Heart left ventricle (tissue), 16 donors: ENCODE results near the gene ZBTB20. TPM values are rescaled to one million over a fixed set of nuclear protein-coding genes. Genes with fewer than 3 reads are reported as not detected.

ENCODE experiments used
- ATAC-seq, 4 donors: fragments of 200-7000 bp; cut with Tn5 transposase; one replicate each; pipeline ENCODE4 v1.9.1; 2020 to 2022; ENCODE audit warnings: moderate library complexity in 4 of 4, mild to moderate bottlenecking in 3 of 4, moderate number of reproducible peaks in 1 of 4
- DNase-seq, 5 donors: peaks; one replicate each; pipeline ENCODE4 v3.0.0-alpha.2; 2020
- H3K27ac ChIP-seq, 12 donors: fragments of 200-600 bp; sonication (generic) in 4 of 12; one replicate each; pipeline versions ENCODE4 v1.5.0 to v1.8.0; 2016 to 2022; ENCODE audit warnings: mild to moderate bottlenecking in 2 of 12
- H3K27me3 ChIP-seq, 9 donors: fragments of 200-600 bp; sonication (generic) in 2 of 9; one replicate each; pipeline versions ENCODE4 v1.5.1 to v1.8.0; 2016 to 2022; ENCODE audit warnings: mild to moderate bottlenecking in 3 of 9
- H3K36me3 ChIP-seq, 9 donors: fragments of 200-600 bp; sonication (generic) in 2 of 9; one replicate each; pipeline versions ENCODE4 v1.5.0 to v1.8.0; 2018 to 2022; ENCODE audit warnings: mild to moderate bottlenecking in 2 of 9
- H3K4me1 ChIP-seq, 12 donors: fragments of 200-600 bp; sonication (generic) in 4 of 12; one replicate each; pipeline versions ENCODE4 v1.5.0 to v1.8.0; 2016 to 2022; ENCODE audit warnings: mild to moderate bottlenecking in 3 of 12
- H3K4me3 ChIP-seq, 12 donors: fragments of 200-600 bp; sonication (generic) in 4 of 12; one replicate each; pipeline versions ENCODE4 v1.5.0 to v1.8.0; 2017 to 2022; ENCODE audit warnings: mild to moderate bottlenecking in 9 of 12, moderate library complexity in 4 of 12
- H3K9me3 ChIP-seq, 12 donors: fragments of 200-600 bp; sonication (generic) in 4 of 12; one replicate each; pipeline versions ENCODE4 v1.5.0 to v1.8.0; 2016 to 2022; ENCODE audit warnings: mild to moderate bottlenecking in 1 of 12
- POLR2A ChIP-seq, 2 donors: fragments of 450-650 bp; IDR thresholded peaks; one replicate each; pipeline ENCODE4 v1.6.1; 2017; ENCODE audit warnings: antibody characterized with exemption in 2 of 2, mild to moderate bottlenecking in 2 of 2, moderate library complexity in 2 of 2
- WGBS, 4 donors: extraction: QIAGEN DNeasy Blood & Tissue Kit in 2 of 4; methylation state at CpG; one replicate each; pipeline versions ENCODE4 v1.1.5 to v1.1.7; 2013 to 2018; 5-methylcytosine and 5-hydroxymethylcytosine counted together
- intact Hi-C, 10 donors: fragments of 100-400 bp; cut with DNase I; formaldehyde crosslinking; loops; one replicate each; pipeline versions ENCODE4 v1.11.1 to v1.14.2; 2022
- polyA plus RNA-seq, 2 donors: library from polyadenylated mRNA; stranded (reverse); fragments of 200-250 nt; gene quantifications; one replicate each; pipeline ENCODE4 v1.2.3, GENCODE V29; 2013
- total RNA-seq, 9 donors: library from RNA; depleted of rRNA in 2 of 9; stranded (reverse); fragments of >200 nt in 2 of 9; fragmentation: NEBNext Ultra II Directional in 3 of 9; extraction: Animal tissue kit (Norgen Biotek cat#: 25700) in 3 of 9; gene quantifications; one replicate each; pipeline versions ENCODE4 v1.1.0 to v1.2.4, GENCODE V29; 2016 to 2023
- TF ChIP-seq, protein P1 (sequence below), 12 donors: fragments of 200-600 bp; sonication (generic) in 4 of 12; IDR thresholded peaks; one replicate each; pipeline versions ENCODE4 v1.5.0 to v1.8.0; 2018 to 2022; ENCODE audit warnings: antibody characterized with exemption in 12 of 12, mild to moderate bottlenecking in 5 of 12
- donor health status: ischemic (EF 13 %, LVEDD 7.1; RV severe dilation, severe dysfunction).
- donor health status: healthy with polysubstance abuse.
- donor health status: DM: no; HTN: yes; CAD: no.
- donor health status: DM: no; HTN: no; CAD: no.
- donor health status: ischemic (EF 25% LVEDD 6.9; RV normal size, moderate dysfunction).
- donor health status: ischemic (EF 25% LVEDD 5.7; RV mildly dilated, moderate dysfunction).
- donor health status: healthy.
- donor health status: DM: yes; HTN: yes; CAD: no.
- donor health status: ischemic (EF 35%, LVEDD 5.7; RV mildly dilated, moderate dysfunction).
- donor health status: nonischemic (EF 11% LVEDD 7.7; RV severe dilation, severe dysfunction).
- donor health status: DM: yes; HTN: yes; CAD: no.
- donor health status: PGD.
- donor health status: ischemic (EF 29% LVEDD 5.4; RV normal size, mild dysfunction).
- donor health status: nonischemic (EF 23%, LVEDD 6.1; RV moderate dilation, normal function).

ZBTB20 gene
- total and polyA plus RNA-seq, 11 donors = 6.2 to 109 (median 77.3) TPM

DNA sequence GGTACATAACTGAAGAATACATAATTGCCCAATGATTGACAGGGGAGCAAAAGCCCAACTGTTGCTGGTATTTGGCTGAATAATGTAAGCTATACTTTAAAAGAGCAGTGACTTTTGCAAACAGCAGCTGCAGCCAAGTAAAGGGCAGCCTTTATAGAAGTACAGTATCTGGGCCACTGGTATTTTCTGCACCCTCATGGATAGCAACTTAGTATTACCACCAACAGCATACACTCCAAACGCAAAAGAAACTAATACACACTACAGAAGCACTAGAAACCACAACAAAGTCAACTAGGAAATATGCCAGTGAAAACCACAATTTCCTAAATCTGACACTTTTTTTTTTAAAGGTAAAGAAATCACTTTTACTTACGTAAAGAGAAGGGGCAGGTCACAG is 647.1 kb downstream of the ZBTB20 start:
- WGBS, 4 donors = 74 to 82% (median 82%) methylated on average over 2 of the region's 2 CpGs
- Histone ChIP-seq H3K36me3 (peaks cover 0 to 5% (median 0%) of the 10 kb centered on the region in 9 donors), H3K27me3 (no peaks in the 10 kb centered on the region), H3K4me3 (no peak overlapping the region), H3K27ac (no peak overlapping the region), H3K9me3 (no peaks in the 10 kb centered on the region), H3K4me1 (peaks cover 0 to 65% (median 27%) of the 10 kb centered on the region in 12 donors)
- DNase-seq (no peak), ATAC-seq (no peak)
- TF ChIP-seq, protein P1, sequence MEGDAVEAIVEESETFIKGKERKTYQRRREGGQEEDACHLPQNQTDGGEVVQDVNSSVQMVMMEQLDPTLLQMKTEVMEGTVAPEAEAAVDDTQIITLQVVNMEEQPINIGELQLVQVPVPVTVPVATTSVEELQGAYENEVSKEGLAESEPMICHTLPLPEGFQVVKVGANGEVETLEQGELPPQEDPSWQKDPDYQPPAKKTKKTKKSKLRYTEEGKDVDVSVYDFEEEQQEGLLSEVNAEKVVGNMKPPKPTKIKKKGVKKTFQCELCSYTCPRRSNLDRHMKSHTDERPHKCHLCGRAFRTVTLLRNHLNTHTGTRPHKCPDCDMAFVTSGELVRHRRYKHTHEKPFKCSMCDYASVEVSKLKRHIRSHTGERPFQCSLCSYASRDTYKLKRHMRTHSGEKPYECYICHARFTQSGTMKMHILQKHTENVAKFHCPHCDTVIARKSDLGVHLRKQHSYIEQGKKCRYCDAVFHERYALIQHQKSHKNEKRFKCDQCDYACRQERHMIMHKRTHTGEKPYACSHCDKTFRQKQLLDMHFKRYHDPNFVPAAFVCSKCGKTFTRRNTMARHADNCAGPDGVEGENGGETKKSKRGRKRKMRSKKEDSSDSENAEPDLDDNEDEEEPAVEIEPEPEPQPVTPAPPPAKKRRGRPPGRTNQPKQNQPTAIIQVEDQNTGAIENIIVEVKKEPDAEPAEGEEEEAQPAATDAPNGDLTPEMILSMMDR (IDR thresholded peaks at IDR 0.05) = no peak
- TF ChIP-seq POLR2A (IDR thresholded peaks at IDR 0.05) = no peak
- intact Hi-C loops = no loop called here

DNA sequence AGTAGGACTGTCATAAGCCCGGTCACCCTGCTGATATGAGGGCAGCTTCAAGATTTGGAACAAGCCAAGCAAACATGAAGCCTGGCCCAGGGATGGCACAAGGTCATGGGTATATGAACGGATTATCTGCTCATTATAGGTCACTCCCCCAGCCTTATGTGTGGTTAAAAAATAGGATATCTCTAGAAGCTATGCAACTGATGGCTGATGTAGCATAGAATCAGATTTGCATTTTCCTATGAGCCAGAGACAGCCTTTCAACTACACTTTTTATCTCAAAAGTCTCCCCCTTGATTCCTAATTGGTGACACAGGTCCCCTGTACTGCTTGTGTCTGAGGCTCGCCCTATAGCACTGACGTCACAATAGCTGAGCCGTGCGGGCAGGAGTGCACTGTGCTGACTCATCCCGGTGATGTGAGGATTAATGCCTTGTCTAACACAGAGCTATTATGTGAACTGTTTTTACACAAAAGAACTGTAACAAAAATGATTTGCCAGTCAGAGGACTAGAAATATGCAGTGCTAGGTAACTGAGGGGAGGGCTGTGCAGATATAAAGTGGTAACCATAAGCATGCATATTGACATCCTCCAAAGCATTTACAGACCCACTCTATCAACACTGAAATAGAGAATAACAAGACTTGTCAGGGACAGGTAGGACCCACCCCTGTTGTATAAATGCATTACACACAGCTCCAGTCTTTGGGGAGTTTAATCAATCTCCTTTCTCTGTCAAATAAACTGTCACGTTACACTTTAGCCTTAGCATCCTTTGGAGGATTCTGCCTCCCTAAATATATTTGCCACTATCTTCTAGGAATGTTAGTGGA is 648.3 kb downstream of the ZBTB20 start:
- TF ChIP-seq, protein P1 (IDR thresholded peaks at IDR 0.05) = no peak
- TF ChIP-seq POLR2A (IDR thresholded peaks at IDR 0.05) = no peak
- ATAC-seq = peak; percentile 63 to 81 (median 73)
- Histone ChIP-seq H3K4me1 (peaks cover 0 to 73% (median 35%) of the 10 kb centered on the region in 12 donors), H3K27ac (peak overlapping the region in 8 of 12 donors; percentile 11 to 53 (median 40)), H3K36me3 (peaks cover 0 to 5% (median 0%) of the 10 kb centered on the region in 9 donors), H3K9me3 (no peaks in the 10 kb centered on the region), H3K27me3 (no peaks in the 10 kb centered on the region), H3K4me3 (no peak overlapping the region)
- peak in 2 of 5 donors; percentile 24 to 64 for DNase-seq
- intact Hi-C loops = loop anchor here in 1 of 10 donors (1.0 kb wide), 1 partner anchor 8 kb away; no protein-coding TSS in a partner anchor
- WGBS, 4 donors = 69 to 73% (median 71%) methylated on average over 8 of the region's 8 CpGs

DNA sequence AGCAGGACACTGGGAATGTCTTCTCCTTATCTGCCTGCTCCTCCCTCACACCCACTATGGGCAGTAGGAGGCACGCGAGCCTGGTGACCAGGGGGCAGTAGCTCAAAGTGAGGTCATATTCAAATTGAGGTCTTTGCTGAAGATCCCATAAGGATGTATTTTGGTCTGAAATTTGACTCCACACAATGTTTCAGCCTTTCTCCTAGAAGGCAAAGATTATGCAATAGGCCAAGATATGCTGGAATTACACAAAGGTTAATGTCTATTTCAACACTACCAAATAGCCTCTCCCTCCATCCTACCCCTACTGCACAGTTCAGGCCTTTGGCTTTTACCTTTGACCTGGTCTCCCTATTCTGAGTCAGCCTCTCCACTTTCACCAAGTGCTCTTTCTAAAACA is 650.2 kb downstream of the ZBTB20 start:
- DNase-seq = peak in 1 of 5 donors; percentile 33
- TF ChIP-seq, protein P1 (IDR thresholded peaks at IDR 0.05) = no peak
- TF ChIP-seq POLR2A (IDR thresholded peaks at IDR 0.05) = no peak
- 64 to 81% (median 73%) methylated on average over 2 of the region's 2 CpGs for WGBS, 4 donors
- Histone ChIP-seq H3K4me1 (peaks cover 0 to 73% (median 35%) of the 10 kb centered on the region in 12 donors), H3K36me3 (peaks cover 0 to 5% (median 0%) of the 10 kb centered on the region in 9 donors), H3K9me3 (no peaks in the 10 kb centered on the region), H3K27ac (peak overlapping the region in 9 of 12 donors; percentile 10 to 61 (median 43)), H3K4me3 (no peak overlapping the region), H3K27me3 (no peaks in the 10 kb centered on the region)
- intact Hi-C loops = no loop called here
- ATAC-seq = peak in 2 of 4 donors; percentile 22 to 38

GRCh38 chr3:114496466-114496865 is 650.6 kb downstream of the ZBTB20 start:
- DNase-seq = no peak
- H3K4me1 ChIP-seq = peaks cover 0 to 74% (median 35%) of the 10 kb centered on the region in 12 donors
- ATAC-seq = no peak

More at GRCh38 chr3:114496466-114496865, 650.6 kb downstream of the ZBTB20 start:
- peak overlapping the region in 10 of 12 donors; percentile 10 to 61 (median 40) for H3K27ac ChIP-seq
- WGBS, 4 donors = 81 to 85% (median 82%) methylated on average over 3 of the region's 3 CpGs
- no peak for TF ChIP-seq POLR2A (IDR thresholded peaks at IDR 0.05)
- TF ChIP-seq, protein P1 (IDR thresholded peaks at IDR 0.05) = no peak
- H3K4me3 ChIP-seq = no peak overlapping the region
- H3K27me3 ChIP-seq = no peaks in the 10 kb centered on the region
- intact Hi-C loops = no loop called here
- no peaks in the 10 kb centered on the region for H3K9me3 ChIP-seq
- H3K36me3 ChIP-seq = peaks cover 0 to 5% (median 0%) of the 10 kb centered on the region in 9 donors
